EH (cell line): ENCODE measurements around the gene INTS1.

Experiments
- DNase-seq: peaks from one replicate; pipeline ENCODE4 v3.0.0-alpha.2; 2015; ENCODE audit warnings: low read depth

INTS1 gene

DNA sequence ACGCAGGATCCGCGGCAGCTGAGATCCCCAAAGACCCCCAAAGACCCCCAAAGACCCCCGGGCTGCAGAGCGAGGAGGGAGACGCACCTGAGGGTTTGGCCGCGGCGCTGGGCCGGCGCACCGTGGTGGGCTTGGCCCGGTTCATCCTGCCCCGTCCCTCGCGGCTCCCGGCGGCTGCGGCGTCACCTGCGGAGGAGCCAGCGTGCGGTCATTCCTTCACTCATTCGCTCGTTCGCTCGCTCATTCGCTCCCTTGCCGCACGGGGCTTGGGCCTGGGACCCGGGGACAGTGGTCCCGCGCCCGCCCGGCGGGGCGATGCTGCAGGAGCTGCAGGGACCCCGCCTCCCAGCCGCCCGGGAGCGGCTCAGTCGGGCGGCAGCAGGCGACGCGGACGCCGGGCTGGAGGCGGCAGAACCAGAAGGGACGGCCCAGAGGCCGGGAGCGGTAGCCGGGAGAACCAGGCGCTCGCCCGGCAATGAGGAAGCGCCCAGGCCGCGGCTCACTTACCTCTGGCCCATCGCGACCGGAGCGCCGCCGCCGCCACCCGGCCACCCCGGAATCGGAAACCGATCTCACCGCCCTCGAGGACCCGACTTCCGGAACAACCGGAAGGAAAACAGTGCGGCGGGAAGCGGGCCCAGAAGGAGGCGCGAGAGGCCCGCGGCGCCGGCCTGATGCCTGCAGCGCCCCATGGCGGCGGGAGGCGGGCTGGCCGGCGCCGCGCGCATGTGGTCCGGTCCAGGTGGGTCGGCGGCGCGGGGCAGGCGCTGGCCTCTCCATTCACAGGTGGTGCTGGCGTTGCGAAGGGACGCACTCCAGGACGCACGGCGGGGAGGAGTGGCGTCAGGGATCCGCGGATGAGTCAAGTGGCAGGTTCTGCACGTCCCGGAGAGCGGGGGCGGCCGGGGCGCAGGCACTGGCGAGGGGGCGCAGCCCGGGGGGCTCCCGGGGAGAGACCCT lies at the start of gene INTS1:
INTS1 (minus strand) TSS at position 574 of the 960 bp plus-strand sequence; CDS start at position 145, 429 bp downstream.
- peak; percentile 90 for DNase-seq

- no peak for DNase-seq
Measured at GRCh38 chr7:1553512-1554210, 49.5 kb upstream of the INTS1 start.

DNA sequence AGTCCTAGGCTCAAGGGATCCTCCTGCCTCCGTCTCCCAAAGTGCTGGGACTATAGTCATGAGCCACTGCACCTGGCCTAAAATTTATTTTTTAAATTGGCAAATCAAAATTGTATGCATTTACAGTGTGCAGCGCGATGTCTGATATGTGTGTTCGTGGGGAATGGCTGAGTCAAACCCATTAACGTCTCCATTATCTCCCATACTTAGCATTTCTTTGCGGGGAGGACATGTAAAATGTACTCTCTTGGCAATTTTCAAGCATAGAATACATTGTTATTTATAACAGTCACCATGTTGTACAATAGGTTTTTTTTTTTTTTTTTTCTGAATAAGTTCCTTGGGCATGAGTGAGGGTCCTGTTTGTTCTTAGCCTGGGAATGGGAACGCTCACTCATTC lies 48.0 kb upstream of the INTS1 start:
- DNase-seq, result peak; percentile 55

DNA sequence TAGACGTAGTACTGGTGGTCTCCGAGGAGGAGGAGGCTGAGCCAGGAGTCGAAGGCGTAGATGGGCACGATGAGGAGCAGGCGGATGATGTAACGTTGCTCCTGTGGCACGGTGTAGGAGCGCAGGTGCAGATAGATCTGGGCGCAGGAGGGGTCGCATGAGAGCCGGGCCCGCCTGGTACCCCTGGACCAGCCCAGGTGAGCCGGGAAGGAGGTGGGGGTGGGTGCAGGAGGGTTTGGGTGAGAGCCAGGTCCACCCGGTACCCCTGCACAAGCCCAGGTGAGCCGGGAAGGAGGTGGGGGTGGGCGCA lies 46.6 kb upstream of the INTS1 start:
- no peak for DNase-seq

- DNase-seq, result no peak
Measured at GRCh38 chr7:1550005-1550845, 46.0 kb upstream of the INTS1 start.

DNA sequence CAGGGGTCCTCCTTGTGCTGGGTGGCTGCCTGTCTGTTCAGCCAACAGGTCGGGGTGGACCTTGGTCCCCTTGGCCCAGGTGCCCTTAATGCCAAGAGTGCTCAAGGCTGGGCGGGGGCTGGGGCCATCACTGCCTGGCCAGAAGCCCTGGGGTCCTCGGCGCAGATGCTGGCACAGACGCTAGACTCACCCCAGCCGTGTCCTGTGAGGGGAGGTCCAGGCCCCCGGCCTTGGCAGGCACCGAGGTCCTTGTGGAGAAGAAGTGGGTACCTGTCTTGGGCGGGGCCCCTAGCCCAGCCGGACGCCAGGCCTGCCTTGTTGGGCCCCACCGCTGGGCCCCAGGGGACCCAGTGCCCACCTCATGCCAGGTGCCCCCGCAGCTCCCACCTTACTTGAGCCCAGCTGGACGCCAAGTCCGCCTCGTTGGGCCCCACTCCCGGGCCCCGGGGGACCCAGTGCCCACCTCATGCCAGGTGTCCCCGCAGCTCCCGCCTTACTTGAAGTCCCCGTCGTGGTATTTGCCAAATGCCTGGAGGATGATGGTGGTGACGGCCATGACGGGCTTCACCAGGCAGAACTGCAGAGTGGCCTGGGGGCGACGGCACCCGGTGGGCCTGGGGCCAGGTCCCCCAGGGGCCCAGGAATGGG lies 45.3 kb upstream of the INTS1 start:
- DNase-seq, result no peak

GRCh38 chr7:1548944-1549343 lies 44.8 kb upstream of the INTS1 start:
- DNase-seq, result no peak

- no peak for DNase-seq
Measured at GRCh38 chr7:1548438-1548831, 44.2 kb upstream of the INTS1 start.

DNA sequence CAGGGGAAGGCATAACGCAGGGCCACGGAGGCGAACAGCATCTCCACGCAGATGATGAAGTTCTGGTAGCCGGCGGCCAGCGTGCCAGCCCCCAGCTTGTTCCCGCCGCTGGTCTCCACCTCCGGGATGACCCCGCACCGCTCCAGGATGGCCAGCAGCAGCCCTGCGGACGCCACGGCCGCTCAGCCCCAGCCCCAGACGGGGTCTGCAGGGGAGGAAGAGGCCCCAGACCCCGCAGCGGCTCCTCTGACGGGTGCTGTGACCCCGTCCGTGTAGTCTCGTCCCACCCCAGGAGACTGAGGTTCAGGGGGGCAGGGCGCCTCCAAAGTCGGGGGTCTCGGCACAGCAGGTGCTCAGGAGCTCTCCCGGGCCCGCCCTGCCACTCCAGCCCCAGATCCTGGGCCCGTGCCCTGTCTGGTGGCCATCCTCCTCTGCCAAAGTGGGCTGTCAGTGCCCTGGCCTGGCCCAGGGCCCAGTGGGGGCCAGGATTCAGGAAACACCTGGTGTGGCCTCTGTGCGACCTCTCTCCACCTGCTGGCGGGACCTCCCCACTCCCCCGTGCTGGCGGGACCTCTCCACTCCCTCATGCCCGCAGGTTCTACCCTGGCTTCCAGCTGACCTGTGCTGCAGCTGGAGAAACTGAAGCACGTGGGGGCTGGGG lies 43.7 kb upstream of the INTS1 start:
- DNase-seq, result no peak

DNA sequence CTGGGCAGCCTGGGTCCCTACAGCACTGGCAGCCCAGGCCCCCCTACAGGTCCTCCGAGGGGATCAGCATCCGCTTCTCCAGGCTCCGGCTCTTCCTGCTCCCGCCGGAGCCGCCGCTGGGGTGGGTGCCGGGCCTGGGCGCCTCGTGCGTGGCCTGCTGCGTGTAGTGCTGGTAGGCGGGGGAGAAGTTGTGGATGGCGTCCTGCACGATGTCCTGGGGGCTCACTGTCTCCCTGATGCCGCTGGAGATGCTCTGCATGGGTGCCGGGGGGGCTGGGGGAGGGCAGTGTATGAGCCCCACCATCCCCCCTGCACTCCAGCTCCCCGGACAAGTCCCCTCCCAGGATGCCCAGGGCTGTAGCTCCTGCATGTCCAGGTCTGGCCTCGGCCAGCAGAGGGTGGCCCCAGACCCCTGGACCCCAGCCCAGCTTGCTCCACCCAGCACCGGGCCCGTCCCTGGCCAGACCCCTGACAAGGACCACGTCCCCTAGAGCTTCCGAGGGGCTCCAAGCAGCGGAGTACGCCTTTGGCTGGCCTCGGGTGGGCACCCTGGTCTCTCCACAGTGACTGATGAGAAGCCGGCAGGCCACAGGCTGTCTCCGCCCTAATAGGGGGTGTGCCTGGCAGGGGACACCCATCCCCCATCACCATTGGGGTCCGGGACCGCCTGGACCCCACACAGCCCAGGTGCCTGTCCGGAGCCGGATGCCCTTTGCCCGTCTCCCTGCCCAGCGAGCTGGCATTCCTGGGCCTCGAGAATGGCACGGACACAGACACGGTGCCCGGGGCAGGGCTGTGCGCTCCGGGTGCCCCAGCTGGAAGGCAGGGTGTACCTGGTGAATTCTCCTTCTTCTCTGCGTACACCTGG lies 43.0 kb upstream of the INTS1 start:
- DNase-seq, result no peak

GRCh38 chr7:1546274-1546908 lies 42.2 kb upstream of the INTS1 start:
- DNase-seq, result no peak

- no peak for DNase-seq
Measured at GRCh38 chr7:1545417-1546246, 41.4 kb upstream of the INTS1 start.

- no peak for DNase-seq
Measured at GRCh38 chr7:1544896-1545416, 40.8 kb upstream of the INTS1 start.

DNA sequence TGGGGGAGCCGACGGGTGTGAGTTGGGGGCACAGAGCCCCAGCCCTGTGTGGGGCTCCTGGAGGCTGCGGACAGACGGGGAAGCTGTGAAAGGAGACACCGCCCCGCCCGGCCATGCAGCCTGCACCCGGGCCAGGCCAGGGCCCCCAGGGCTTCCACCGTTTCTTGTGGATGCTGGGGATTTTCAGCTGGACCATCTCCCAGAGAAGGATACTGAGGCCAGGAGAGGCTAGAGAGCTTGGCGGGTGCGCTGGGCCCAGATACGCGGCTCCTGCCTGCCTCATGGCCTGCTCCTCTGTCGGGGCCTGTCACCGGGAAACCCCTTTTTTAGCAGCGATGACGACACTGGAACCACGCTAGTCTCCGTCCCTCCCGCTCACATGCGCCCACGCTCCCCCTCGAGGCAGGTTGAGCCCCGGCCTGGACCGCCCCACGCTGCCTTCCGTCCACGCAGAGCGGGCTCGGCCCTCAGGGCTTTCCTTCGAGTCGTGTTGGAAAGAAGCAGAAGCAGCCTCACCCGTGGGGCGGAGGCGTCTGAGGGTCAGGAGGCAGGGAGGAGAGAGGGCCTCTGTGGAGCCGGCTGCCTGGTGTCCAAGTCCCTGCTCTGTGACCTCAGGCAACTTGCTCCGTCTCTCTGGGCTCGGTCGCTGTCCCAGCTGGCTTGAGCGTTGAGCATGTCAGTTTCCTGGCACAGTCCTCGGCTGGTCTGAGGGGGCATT lies 40.1 kb upstream of the INTS1 start:
- DNase-seq, result no peak

- DNase-seq, result no peak
Measured at GRCh38 chr7:1543826-1544177, 39.6 kb upstream of the INTS1 start.

GRCh38 chr7:1542841-1543747 lies 38.9 kb upstream of the INTS1 start:
- no peak for DNase-seq

DNA sequence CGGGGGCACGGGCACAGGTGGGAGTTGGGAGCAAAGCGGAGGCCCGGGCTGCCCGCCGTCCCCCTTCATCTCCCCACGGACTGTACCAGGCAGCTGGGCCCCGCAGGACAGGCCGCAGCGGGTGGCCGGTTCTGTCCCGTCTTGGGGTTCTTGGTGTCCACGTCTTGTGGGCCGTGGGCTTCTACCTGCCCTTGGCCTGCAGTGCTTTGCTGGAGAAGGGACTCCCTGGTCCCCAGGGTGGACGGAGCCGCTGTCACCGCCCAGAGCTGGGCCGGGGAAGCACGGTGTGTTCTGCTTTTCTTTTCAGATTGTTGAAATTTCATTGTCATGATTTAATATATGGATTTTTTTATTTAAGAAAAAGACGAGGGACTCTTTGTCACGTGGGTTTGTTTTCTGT lies 38.1 kb upstream of the INTS1 start:
- DNase-seq, result no peak
